Dermis blood vessel endothelial cell (primary cell): ENCODE data around the gene MAGI2. TPM values are rescaled to one million over a fixed set of nuclear protein-coding genes. Genes with fewer than 3 reads are reported as not detected.

Experiments used
- DNase-seq: peaks from one replicate; pipeline ENCODE4 v3.0.0; 2010
- total RNA-seq: library from RNA; depleted of rRNA; stranded (reverse); fragments of >200 nt; gene quantifications from 2 replicates; pipeline ENCODE4 v1.2.3, GENCODE V29; 2014

MAGI2 gene
- total RNA-seq, 1 donor from 2014 or later = 2.4 TPM

GRCh38 chr7:78770422-78771410, 682.8 kb downstream of the MAGI2 start:
- DNase-seq = no peak

GRCh38 chr7:78769481-78770101, 683.9 kb downstream of the MAGI2 start:
- DNase-seq = no peak

- DNase-seq = no peak
Measured at GRCh38 chr7:78768859-78769258, 684.6 kb downstream of the MAGI2 start.

GRCh38 chr7:78765943-78766729, 687.3 kb downstream of the MAGI2 start:
- no peak for DNase-seq

GRCh38 chr7:78764571-78764970, 688.9 kb downstream of the MAGI2 start:
- DNase-seq = no peak

GRCh38 chr7:78762625-78763024, 690.8 kb downstream of the MAGI2 start:
- DNase-seq = no peak

- DNase-seq = no peak
Measured at GRCh38 chr7:78760620-78761355, 692.7 kb downstream of the MAGI2 start.

- DNase-seq = no peak
Measured at GRCh38 chr7:78752554-78752953, 700.9 kb downstream of the MAGI2 start.

GRCh38 chr7:78751253-78751652, 702.2 kb downstream of the MAGI2 start:
- no peak for DNase-seq

GRCh38 chr7:78749052-78749746, 704.3 kb downstream of the MAGI2 start:
- no peak for DNase-seq

GRCh38 chr7:78747592-78747991, 705.9 kb downstream of the MAGI2 start:
- DNase-seq = no peak

GRCh38 chr7:78746301-78746700, 707.2 kb downstream of the MAGI2 start:
- DNase-seq = no peak

GRCh38 chr7:78742694-78743093, 710.8 kb downstream of the MAGI2 start:
- DNase-seq = no peak

GRCh38 chr7:78736548-78736947, 716.9 kb downstream of the MAGI2 start:
- DNase-seq = no peak

GRCh38 chr7:78734626-78735025, 718.8 kb downstream of the MAGI2 start:
- no peak for DNase-seq

GRCh38 chr7:78720066-78720465, 733.4 kb downstream of the MAGI2 start:
- no peak for DNase-seq

GRCh38 chr7:78718212-78718611, 735.3 kb downstream of the MAGI2 start:
- no peak for DNase-seq

GRCh38 chr7:78716876-78717275, 736.6 kb downstream of the MAGI2 start:
- DNase-seq = no peak

- no peak for DNase-seq
Measured at GRCh38 chr7:78714356-78714755, 739.1 kb downstream of the MAGI2 start.

- DNase-seq = no peak
Measured at GRCh38 chr7:78712111-78712510, 741.4 kb downstream of the MAGI2 start.

GRCh38 chr7:78709658-78710057, 743.8 kb downstream of the MAGI2 start:
- no peak for DNase-seq

- no peak for DNase-seq
Measured at GRCh38 chr7:78704504-78704903, 749.0 kb downstream of the MAGI2 start.
